Omental fat pad (tissue), 4 donors: Measurements from ENCODE around the gene PLK5. TPM values are rescaled to one million over a fixed set of nuclear protein-coding genes. Genes with fewer than 3 reads are reported as not detected.
"Not testable (repeated sequence)": the region's sequence is repeated elsewhere in the genome, so short reads cannot be mapped to it uniquely, and the experiment has no call there.

Experiments used
- ATAC-seq: fragments of 150-250 bp; one replicate; pipeline ENCODE4 v1.9.1; 2016; ENCODE audit warnings: mild to moderate bottlenecking, moderate library complexity; ENCODE audit not compliant: low FRiP score
- DNase-seq: peaks from one replicate; pipeline ENCODE4 v3.0.0-alpha.2; 2019; ENCODE audit warnings: low spot score
- total RNA-seq, 4 donors: library from RNA; depleted of rRNA; stranded (reverse); fragments of >200 nt; gene quantifications; one replicate each; pipeline ENCODE4 v1.1.0, GENCODE V29; 2016
- TF ChIP-seq, protein P1 (sequence below), 3 donors: fragments of 450-650 bp; IDR thresholded peaks; one replicate each; pipeline ENCODE4 v1.5.1; 2016 to 2017; ENCODE audit warnings: antibody characterized with exemption in 3 of 3, mild to moderate bottlenecking in 3 of 3, moderate library complexity in 2 of 3

PLK5 gene
- total RNA-seq, 4 donors from 2014 or later, result not detected

DNA sequence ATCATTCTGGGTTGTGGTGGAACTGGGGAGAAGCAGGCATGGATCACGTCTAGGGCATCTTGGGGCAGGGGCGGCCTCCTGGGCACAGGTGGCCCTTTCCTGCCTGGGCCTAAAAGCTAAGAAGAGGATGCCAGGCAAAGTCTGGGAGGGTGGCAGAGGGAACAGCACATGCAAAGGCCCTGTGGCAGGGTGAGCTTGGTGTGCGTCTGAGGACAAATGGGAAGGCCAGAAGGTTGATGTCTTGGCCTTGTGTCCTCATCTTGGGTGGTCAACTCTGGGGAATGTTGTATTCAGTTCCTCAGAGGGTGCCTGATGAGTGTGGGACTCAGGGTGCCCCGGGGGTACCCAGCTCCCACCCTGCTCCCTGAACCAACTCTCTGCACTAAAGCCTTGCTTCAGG, 5.4 kb upstream of the PLK5 start:
- DNase-seq, result no peak
- TF ChIP-seq, protein P1, sequence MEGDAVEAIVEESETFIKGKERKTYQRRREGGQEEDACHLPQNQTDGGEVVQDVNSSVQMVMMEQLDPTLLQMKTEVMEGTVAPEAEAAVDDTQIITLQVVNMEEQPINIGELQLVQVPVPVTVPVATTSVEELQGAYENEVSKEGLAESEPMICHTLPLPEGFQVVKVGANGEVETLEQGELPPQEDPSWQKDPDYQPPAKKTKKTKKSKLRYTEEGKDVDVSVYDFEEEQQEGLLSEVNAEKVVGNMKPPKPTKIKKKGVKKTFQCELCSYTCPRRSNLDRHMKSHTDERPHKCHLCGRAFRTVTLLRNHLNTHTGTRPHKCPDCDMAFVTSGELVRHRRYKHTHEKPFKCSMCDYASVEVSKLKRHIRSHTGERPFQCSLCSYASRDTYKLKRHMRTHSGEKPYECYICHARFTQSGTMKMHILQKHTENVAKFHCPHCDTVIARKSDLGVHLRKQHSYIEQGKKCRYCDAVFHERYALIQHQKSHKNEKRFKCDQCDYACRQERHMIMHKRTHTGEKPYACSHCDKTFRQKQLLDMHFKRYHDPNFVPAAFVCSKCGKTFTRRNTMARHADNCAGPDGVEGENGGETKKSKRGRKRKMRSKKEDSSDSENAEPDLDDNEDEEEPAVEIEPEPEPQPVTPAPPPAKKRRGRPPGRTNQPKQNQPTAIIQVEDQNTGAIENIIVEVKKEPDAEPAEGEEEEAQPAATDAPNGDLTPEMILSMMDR (IDR thresholded peaks at IDR 0.05), result no peak
- no peak for ATAC-seq

DNA sequence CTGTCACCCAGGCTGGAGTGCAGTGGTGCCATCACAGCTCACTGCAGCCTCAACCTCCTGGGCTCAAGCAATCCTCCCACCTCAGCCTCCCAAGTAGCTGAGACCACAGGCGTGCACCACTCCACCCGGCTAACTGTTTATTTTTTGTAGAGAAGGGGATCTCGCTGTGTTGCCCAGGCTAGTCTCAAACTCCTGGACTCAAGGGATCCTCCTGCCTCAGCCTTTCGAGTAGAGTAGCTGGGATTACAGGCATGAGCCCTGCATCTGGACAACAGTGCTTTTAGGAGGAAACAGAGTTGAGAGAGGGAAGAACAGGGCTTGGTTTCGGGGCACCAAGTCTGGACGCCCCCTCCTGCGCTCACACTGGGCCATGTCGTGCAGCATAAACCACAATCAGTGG, 4.1 kb upstream of the PLK5 start:
- ATAC-seq, DNase-seq: not testable (repeated sequence)

DNA sequence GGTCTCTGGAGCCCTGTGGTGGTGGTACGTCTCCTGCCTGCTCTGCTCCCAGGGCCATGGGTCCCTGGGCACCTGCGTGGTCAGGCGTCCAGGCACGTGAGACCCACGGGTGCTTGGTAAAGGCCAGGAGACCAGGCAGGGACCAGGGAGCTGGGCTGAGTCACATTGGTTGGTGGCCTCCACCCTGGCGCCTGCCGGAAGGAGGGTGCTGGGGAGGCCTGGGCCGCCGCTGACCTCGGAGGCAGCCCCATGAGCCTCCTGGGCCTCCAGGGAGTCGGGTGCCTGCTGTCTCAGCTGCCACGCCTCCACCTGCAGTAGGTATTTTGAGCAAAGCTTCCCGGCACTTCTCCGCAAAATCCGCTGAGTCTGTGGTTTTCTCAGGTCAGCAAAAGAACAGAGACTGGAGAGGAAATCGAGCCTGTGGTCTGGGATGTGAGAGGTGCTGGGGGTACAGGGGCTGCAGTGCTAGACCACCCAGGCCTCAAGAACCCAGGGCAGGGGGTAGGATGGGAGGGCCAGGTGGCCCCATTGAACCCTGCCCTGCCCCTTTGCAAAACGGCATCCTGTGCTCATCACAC, 3.6 kb upstream of the PLK5 start:
- ATAC-seq, result no peak
- DNase-seq, result no peak
- TF ChIP-seq, protein P1 (IDR thresholded peaks at IDR 0.05), result no peak

DNA sequence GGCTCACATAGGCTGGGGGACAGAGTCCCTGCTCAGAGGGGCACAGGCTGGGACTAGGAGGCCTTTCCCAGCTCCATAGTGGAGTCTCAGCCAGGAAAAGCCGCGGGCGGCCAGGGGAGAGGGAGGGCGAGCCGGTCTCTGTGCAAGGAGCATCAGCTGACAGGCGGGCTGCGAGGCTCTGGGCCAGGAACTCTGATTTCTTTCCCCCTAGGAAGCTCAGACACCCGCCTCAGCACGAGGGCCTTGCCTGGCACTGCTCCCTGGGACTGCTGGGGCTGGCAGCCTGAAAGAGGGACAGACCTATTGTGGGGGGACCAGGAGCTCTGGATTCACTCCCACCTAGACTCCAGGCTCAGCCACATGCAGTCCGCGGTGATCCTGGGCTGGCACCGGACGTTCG, 2.2 kb upstream of the PLK5 start:
- DNase-seq (no peak), ATAC-seq (no peak)

DNA sequence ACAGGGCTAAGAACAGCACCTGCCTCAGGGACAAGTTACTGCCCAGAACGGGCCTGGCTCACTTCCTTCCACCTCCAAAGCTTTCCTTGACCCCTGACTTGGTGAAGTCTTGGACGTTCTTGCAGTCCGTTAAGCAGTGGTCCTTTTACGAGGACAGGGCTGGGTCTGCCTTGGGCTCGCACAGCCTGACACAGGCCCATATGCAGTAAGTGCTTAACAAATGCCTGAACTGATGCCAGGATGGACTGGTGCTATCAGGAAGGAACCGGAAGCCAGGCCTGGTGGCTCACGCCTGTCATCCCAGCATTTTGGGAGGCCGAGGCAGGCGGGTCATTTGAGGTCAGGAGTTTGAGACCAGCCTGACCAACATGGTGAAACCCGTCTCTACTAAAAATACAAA, 1.8 kb upstream of the PLK5 start:
- DNase-seq (no peak), ATAC-seq (no peak)
- TF ChIP-seq, protein P1 (IDR thresholded peaks at IDR 0.05), result no peak

More for the DNA sequence above, 2.2 kb upstream of the PLK5 start:
- TF ChIP-seq, protein P1 (IDR thresholded peaks at IDR 0.05), result no peak

DNA sequence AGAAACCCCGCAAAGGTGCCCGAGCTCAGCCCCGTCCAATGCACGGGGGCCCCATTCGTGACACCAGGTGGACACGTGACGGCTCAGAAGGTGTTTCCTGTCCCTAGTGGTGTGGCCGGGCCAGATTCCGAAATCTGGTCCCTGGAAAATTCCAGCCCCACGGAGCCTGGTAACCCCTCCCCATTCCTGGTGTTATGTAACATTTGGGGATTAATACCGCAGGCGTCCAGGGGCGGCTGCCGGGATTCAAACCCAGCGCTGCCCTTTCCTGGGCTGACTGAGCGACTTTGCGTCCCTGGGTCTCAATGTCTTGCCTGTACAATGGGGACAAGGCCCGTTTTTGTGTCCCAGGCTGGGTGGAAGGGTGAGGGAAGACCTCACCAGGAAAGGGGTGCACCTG, 1.0 kb upstream of the PLK5 start:
- DNase-seq, result no peak
- no peak for ATAC-seq
- TF ChIP-seq, protein P1 (IDR thresholded peaks at IDR 0.05), result no peak

DNA sequence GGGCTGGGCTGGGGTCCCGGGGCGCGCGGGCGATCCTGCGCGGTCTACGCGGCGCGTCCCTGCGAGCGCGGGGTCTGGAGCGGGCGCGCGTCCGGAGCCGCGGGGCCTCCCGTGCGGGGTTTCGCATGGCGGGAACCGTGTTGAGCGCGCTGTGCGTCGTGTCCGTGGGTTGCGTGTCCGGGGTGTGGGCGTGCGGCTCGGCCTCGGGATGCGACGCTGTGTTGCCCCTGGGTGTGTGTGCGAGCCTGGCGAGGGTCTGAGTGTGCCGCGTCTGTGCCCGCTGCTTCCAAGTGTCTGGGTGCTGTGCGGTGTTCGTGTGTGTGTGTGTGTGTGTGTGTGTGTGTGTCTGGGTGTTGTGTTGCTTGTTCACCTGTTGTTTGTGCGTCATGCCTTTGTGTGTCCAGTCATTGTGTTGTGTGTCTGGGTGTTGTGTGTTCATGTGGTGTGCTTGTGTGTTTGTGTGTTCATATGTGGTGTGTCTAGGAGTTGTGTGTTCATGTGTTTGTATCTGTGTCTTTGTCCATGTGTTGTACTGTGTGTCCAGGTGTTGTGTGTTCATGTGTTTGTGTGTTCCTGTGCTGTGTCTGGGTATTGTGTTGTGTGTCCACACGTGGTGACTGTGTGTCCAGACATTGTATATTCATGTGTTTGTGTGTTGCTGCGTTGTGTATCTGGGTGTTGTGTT, 552 bp downstream of the PLK5 start:
- DNase-seq (no peak), ATAC-seq (no peak)
- TF ChIP-seq, protein P1 (IDR thresholded peaks at IDR 0.05), result no peak
